NB4 (cell line): Measurements from ENCODE around the gene BTBD9.

ENCODE experiments used
- DNase-seq: peaks from one replicate; pipeline ENCODE4 v3.0.0; 2010; ENCODE audit warnings: low read depth
- H3K4me3 ChIP-seq: one replicate; pipeline ENCODE4 v1.5.1; 2011; ENCODE audit warnings: mild to moderate bottlenecking, low read depth, low read length, moderate library complexity
- MYC ChIP-seq: IDR thresholded peaks from 2 replicates; pipeline ENCODE4 v1.6.1; 2011; ENCODE audit warnings: low read depth, low read length
- POLR2A ChIP-seq: IDR thresholded peaks from 2 replicates; pipeline ENCODE4 v1.6.1; 2011; ENCODE audit warnings: mild to moderate bottlenecking; ENCODE audit not compliant: insufficient read length; ENCODE audit errors: extremely low read depth
- TF ChIP-seq, protein P1 (sequence below): IDR thresholded peaks from 2 replicates; pipeline ENCODE4 v1.6.1; 2011; ENCODE audit warnings: low read depth, low read length
- TF ChIP-seq, protein P2 (sequence below): IDR thresholded peaks from one replicate; pipeline ENCODE4 v1.5.1; 2012; ENCODE audit warnings: low read depth, low read length

The BTBD9 gene

DNA sequence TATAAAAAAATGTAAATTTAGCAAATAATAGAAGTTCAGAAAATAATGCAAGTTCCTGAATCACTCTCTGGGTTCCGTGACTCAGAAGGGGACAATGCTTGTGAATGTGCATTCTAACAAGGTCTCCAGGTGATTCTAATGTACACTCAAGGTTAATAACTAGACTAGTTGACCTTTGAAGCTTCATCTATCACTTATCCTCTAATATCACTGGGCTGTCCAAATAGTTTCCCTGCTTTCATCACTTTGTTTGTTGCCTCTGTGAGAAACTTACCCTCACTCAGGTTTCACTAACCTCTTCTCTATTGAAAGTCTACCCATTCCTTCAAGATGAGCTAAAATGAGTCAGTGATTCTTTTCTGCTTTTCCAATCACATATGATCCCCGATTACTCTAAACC is 189.0 kb downstream of the BTBD9 start:
- TF ChIP-seq, protein P1, sequence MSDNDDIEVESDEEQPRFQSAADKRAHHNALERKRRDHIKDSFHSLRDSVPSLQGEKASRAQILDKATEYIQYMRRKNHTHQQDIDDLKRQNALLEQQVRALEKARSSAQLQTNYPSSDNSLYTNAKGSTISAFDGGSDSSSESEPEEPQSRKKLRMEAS, result no peak
- H3K4me3 ChIP-seq, result no peak overlapping the region
- no peak for DNase-seq

DNA sequence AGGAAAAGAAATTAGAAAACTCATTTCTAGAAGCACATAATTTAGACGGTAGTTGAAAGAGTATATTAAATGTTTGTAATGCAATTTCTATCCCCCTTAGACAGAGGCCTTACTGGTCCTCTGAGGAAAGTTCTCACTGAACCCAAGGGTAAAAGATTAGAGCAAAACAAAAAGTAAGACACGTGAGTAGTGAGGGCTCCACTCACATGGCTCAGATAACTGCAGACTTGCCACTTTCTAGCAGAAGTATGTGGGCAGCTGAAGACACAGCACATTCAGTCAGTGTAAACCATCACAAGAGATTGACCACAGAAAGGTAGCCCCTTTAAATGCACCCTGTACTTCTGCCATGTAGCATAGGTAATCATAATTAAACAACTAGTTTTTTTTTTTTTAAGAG is 193.8 kb downstream of the BTBD9 start:
- no peak overlapping the region for H3K4me3 ChIP-seq
- no peak for DNase-seq
- no peak for TF ChIP-seq POLR2A
- no peak for TF ChIP-seq MYC
- TF ChIP-seq, protein P1, result no peak
- TF ChIP-seq, protein P2, sequence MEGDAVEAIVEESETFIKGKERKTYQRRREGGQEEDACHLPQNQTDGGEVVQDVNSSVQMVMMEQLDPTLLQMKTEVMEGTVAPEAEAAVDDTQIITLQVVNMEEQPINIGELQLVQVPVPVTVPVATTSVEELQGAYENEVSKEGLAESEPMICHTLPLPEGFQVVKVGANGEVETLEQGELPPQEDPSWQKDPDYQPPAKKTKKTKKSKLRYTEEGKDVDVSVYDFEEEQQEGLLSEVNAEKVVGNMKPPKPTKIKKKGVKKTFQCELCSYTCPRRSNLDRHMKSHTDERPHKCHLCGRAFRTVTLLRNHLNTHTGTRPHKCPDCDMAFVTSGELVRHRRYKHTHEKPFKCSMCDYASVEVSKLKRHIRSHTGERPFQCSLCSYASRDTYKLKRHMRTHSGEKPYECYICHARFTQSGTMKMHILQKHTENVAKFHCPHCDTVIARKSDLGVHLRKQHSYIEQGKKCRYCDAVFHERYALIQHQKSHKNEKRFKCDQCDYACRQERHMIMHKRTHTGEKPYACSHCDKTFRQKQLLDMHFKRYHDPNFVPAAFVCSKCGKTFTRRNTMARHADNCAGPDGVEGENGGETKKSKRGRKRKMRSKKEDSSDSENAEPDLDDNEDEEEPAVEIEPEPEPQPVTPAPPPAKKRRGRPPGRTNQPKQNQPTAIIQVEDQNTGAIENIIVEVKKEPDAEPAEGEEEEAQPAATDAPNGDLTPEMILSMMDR, result no peak

DNA sequence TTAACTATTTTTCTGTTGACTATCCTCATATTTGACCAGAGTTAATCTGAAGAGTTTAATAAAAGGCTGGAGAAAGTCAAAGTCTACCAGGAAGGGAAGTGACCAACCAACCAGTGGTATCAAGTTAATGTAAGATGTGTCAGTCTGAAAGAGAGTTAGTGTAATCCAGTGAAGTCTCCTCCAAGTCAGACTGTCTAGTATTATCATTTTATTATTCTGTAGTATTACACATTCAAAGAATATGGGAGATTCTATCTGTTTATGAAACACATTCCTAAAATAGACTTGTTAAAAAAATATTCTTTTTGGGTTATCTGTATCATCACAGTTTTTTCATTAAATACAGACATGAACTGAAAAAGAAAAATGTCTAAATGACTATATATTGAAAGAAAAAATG is 194.4 kb downstream of the BTBD9 start:
- H3K4me3 ChIP-seq, result no peak overlapping the region
- no peak for DNase-seq
- TF ChIP-seq, protein P2, result no peak
- TF ChIP-seq, protein P1, result no peak
- TF ChIP-seq POLR2A (no peak), MYC (no peak)

DNA sequence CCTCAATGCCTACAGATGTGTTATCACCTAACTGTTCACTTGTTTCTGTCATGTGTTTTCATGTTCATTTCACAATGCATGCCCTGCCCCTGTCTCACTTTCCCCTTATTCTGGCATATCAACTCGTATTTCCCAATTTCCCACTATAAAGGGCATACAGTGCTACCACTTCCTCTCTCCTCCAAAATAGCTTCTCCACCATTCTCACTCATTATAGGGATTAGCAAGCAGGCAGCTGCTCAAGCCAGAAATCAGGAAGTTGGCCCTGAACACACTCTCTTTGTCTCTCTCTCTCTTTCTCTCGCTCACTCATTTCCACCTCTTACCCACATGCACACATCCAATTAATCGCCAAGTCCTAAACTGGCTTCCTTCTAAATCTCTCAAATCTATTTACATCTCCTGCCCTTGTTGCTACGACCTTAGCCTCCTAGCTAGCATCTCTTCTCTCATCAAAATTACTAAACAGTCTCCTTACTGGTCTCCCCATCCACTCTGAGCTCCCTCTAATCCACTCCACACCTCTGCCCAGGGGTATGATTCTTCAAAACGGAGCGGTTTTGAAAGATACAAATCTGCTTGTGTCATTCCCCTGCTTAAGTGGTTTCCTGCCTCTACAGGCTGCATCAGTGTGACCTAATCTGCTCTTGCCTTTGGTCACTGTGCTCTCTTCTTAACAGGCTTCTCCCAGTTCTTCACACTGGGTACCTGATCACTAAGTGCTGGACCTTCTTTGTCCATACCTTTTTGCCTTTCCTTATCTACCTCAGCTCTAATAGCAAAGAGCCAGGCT is 196.2 kb downstream of the BTBD9 start:
- TF ChIP-seq, protein P1, result no peak
- TF ChIP-seq MYC (no peak), POLR2A (no peak)
- TF ChIP-seq, protein P2, result no peak
- no peak overlapping the region for H3K4me3 ChIP-seq
- peak; percentile 78 for DNase-seq

DNA sequence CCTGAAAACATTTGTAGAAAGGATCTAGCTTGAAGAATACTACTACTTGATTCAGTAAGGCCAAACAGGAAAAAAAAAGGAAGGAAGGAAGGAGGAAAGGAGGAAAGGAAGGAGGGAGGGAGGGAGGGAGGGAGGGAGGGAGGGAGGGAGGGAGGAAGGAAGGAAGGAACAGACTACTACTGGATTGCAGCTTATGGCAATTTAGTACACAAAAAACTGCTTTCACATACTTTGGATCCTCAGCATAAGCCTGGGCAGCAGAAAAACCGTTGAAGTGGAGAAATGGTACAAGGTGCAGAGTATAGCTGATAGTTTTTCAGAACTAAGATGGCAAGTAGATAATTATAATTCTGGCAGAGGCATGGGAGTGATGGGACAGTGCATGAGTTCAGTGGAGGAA is 201.6 kb downstream of the BTBD9 start:
- H3K4me3 ChIP-seq, result no peak overlapping the region
- TF ChIP-seq, protein P1, result no peak
- TF ChIP-seq MYC, result no peak
- TF ChIP-seq, protein P2, result no peak
- no peak for TF ChIP-seq POLR2A
- DNase-seq, result no peak

DNA sequence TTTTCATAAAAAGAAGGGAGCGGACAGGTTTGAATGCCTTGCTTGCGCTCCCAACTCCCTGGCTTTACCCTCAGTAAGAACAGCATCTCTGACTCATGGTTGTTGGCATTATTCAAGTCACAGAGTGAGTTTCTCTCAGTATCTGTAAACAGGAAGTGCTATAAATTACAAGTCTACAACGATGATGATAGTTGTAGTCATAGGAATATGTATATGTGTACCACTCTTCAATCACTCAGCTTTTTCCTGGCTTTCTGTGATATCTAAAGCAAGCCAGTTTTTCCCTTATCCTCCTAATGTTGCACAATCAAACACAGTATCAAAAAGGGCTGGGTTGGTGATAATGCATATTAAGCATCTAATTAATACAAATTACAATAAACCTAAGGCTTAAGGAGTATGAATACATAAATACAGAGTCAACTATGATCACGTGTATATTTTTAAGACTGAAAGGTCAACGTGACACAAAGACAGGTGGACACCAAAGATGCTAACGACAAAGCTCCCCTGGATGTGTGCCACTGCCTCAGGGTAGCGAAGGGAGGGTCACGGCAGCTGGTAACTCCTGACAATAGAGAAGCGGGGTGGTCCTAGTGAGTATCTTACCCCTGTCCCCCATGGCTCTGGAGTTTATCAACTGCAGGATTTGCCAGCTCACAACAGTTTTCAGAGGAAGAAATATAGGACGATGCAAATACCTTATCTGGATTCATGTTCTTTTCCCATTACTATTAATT is 202.8 kb downstream of the BTBD9 start:
- no peak overlapping the region for H3K4me3 ChIP-seq
- TF ChIP-seq, protein P2, result no peak
- TF ChIP-seq POLR2A (no peak), MYC (no peak)
- TF ChIP-seq, protein P1, result no peak
- DNase-seq, result no peak
